H9 (cell line): ENCODE results near the gene ANKS1B. TPM values are rescaled to one million over a fixed set of nuclear protein-coding genes. Genes with fewer than 3 reads are reported as not detected.

Experiments used
- DNase-seq: peaks from one replicate; pipeline ENCODE4 v3.0.0-alpha.2; 2017
- H2AFZ ChIP-seq: one replicate; pipeline ENCODE4 v1.6.1; 2013; ENCODE audit warnings: mild to moderate bottlenecking, low read length, control low read depth, moderate library complexity
- H2AK5ac ChIP-seq: 2 replicates; pipeline ENCODE4 v1.6.1; 2013; ENCODE audit warnings: low read length, control low read depth, mixed read lengths; ENCODE audit not compliant: insufficient read length
- H2BK120ac ChIP-seq: one replicate; pipeline ENCODE4 v1.6.1; 2013; ENCODE audit warnings: low read depth, mild to moderate bottlenecking, low read length, control low read depth, inconsistent platforms; ENCODE audit not compliant: poor library complexity, severe bottlenecking
- H2BK12ac ChIP-seq: 2 replicates; pipeline ENCODE4 v1.6.1; 2013; ENCODE audit warnings: low read length, control low read depth, mixed read lengths, low read depth; ENCODE audit not compliant: insufficient read length
- H2BK15ac ChIP-seq: 2 replicates; pipeline ENCODE4 v1.6.1; 2013; ENCODE audit warnings: low read depth, low read length, control low read depth
- H2BK20ac ChIP-seq: one replicate; pipeline ENCODE4 v1.6.1; 2013; ENCODE audit warnings: low read depth, mild to moderate bottlenecking, low read length, control low read depth, inconsistent platforms; ENCODE audit not compliant: poor library complexity, severe bottlenecking
- H2BK5ac ChIP-seq: 2 replicates; pipeline ENCODE4 v1.6.1; 2013; ENCODE audit warnings: low read length, control low read depth, mixed read lengths; ENCODE audit not compliant: insufficient read length
- H3K14ac ChIP-seq: 2 replicates; pipeline ENCODE4 v1.6.1; 2013; ENCODE audit warnings: low read length, control low read depth; ENCODE audit not compliant: insufficient read depth
- H3K18ac ChIP-seq: 2 replicates; pipeline ENCODE4 v1.6.1; 2013; ENCODE audit warnings: low read depth, mild to moderate bottlenecking, mixed read lengths, low read length, control low read depth; ENCODE audit not compliant: insufficient read length
- H3K23ac ChIP-seq: 2 replicates; pipeline ENCODE4 v1.6.1; 2013; ENCODE audit warnings: low read length, control low read depth, mixed read lengths, low read depth; ENCODE audit not compliant: insufficient read length
- H3K23me2 ChIP-seq: 2 replicates; pipeline ENCODE4 v1.6.1; 2013; ENCODE audit warnings: low read depth, mild to moderate bottlenecking, mixed read lengths, low read length, control low read depth; ENCODE audit not compliant: insufficient read length, poor library complexity, severe bottlenecking
- H3K27ac ChIP-seq: 2 replicates; pipeline ENCODE4 v1.5.1; 2013; ENCODE audit warnings: low read length, control low read depth, mixed read lengths, low read depth; ENCODE audit not compliant: insufficient read length
- H3K27me3 ChIP-seq: 2 replicates; pipeline ENCODE4 v1.6.1; 2013; ENCODE audit warnings: low read length, control low read depth, inconsistent platforms; ENCODE audit not compliant: insufficient read depth
- H3K4ac ChIP-seq: 2 replicates; pipeline ENCODE4 v1.6.1; 2013; ENCODE audit warnings: low read depth, mild to moderate bottlenecking, control low read depth, inconsistent platforms, low read length, moderate library complexity
- H3K4me1 ChIP-seq: 2 replicates; pipeline ENCODE4 v1.6.1; 2013; ENCODE audit warnings: low read length, control low read depth, inconsistent platforms; ENCODE audit not compliant: insufficient read depth
- H3K4me2 ChIP-seq: 2 replicates; pipeline ENCODE4 v1.6.1; 2013; ENCODE audit warnings: low read length, control low read depth, mixed read lengths; ENCODE audit not compliant: insufficient read length, insufficient read depth
- H3K56ac ChIP-seq: 2 replicates; pipeline ENCODE4 v1.6.1; 2013; ENCODE audit warnings: low read depth, mild to moderate bottlenecking, mixed read lengths, low read length, control low read depth; ENCODE audit not compliant: insufficient read length
- H3K79me1 ChIP-seq: 2 replicates; pipeline ENCODE4 v1.6.1; 2013; ENCODE audit warnings: low read depth, mild to moderate bottlenecking, moderate library complexity, low read length, control low read depth, inconsistent platforms; ENCODE audit not compliant: insufficient read depth, poor library complexity, severe bottlenecking
- H3K79me2 ChIP-seq: 2 replicates; pipeline ENCODE4 v1.6.1; 2013; ENCODE audit warnings: low read length, control low read depth, inconsistent platforms; ENCODE audit not compliant: insufficient read depth
- H3K9ac ChIP-seq: 2 replicates; pipeline ENCODE4 v1.6.1; 2013; ENCODE audit warnings: low read length, control low read depth, mixed read lengths; ENCODE audit not compliant: insufficient read length; ENCODE audit errors: extremely low read depth
- H3K9me3 ChIP-seq: one replicate; pipeline ENCODE4 v1.6.1; 2013; ENCODE audit warnings: low read depth, low read length, inconsistent platforms; ENCODE audit not compliant: control insufficient read depth
- H3T11ph ChIP-seq: one replicate; pipeline ENCODE4 v1.6.1; 2013; ENCODE audit warnings: mild to moderate bottlenecking, low read length, control low read depth, inconsistent platforms
- H4K20me1 ChIP-seq: one replicate; pipeline ENCODE4 v1.6.1; 2013; ENCODE audit not compliant: control insufficient read depth, insufficient read length, insufficient read depth
- H4K5ac ChIP-seq: 2 replicates; pipeline ENCODE4 v1.6.1; 2013; ENCODE audit warnings: low read depth, mild to moderate bottlenecking, mixed read lengths, low read length, control low read depth; ENCODE audit not compliant: insufficient read length
- H4K8ac ChIP-seq: replicated peaks from 2 replicates; pipeline ENCODE4 v1.6.1; 2013; ENCODE audit warnings: low read length, control low read depth, mixed read lengths, low read depth; ENCODE audit not compliant: insufficient read length
- H4K91ac ChIP-seq: 2 replicates; pipeline ENCODE4 v1.6.1; 2013; ENCODE audit warnings: low read depth, mild to moderate bottlenecking, moderate library complexity, mixed read lengths, low read length, control low read depth; ENCODE audit not compliant: insufficient read length
- H3K27ac Mint-ChIP-seq, 3 experiments: 2 replicates in 2 of 3; 3 replicates in 1 of 3; pipeline ENCODE4 v1.8.0; 2020 to 2021; ENCODE audit warnings: mixed read lengths in 3 of 3, mild to moderate bottlenecking in 1 of 3, moderate library complexity in 1 of 3
- H3K27me3 Mint-ChIP-seq: 2 replicates; pipeline ENCODE4 v1.8.0; 2021; ENCODE audit warnings: low read depth, mild to moderate bottlenecking, moderate library complexity, mixed read lengths
- H3K36me3 Mint-ChIP-seq, 3 experiments: 2 replicates in 2 of 3; 3 replicates in 1 of 3; pipeline ENCODE4 v1.8.0; 2020 to 2021; ENCODE audit warnings: low read depth in 3 of 3, mixed read lengths in 3 of 3; ENCODE audit not compliant: insufficient read depth in 1 of 3
- H3K4me1 Mint-ChIP-seq, 2 experiments: 2 replicates each; pipeline ENCODE4 v1.8.0; 2020; ENCODE audit warnings: mixed read lengths in 2 of 2
- H3K4me3 Mint-ChIP-seq, 2 experiments: 2 replicates in 1 of 2; 3 replicates in 1 of 2; pipeline ENCODE4 v1.8.0; 2020 to 2021; ENCODE audit warnings: mild to moderate bottlenecking in 2 of 2, mixed read lengths in 2 of 2, moderate library complexity in 1 of 2
- H3K9me3 Mint-ChIP-seq, 2 experiments: 2 replicates in 1 of 2; 3 replicates in 1 of 2; pipeline ENCODE4 v1.8.0; 2020; ENCODE audit warnings: mild to moderate bottlenecking in 2 of 2, mixed read lengths in 2 of 2, moderate library complexity in 1 of 2
- WGBS: extraction: QIAGEN DNeasy Blood & Tissue Kit; methylation state at CpG from one replicate; pipeline ENCODE4 v1.1.7; 2013; ENCODE audit warnings: missing lambda C conversion rate, low lambda C conversion rate, mixed read lengths; ENCODE audit not compliant: insufficient read length; ENCODE audit errors: extremely low coverage; 5-methylcytosine and 5-hydroxymethylcytosine counted together
- total RNA-seq: library from RNA; stranded (reverse); gene quantifications from 2 replicates; pipeline ENCODE4 v1.2.1, GENCODE V29; 2021
- TF ChIP-seq, protein P1 (sequence below): fragments of 200-600 bp; sonication (generic); conservative IDR thresholded peaks from 3 replicates; pipeline ENCODE4 v1.8.0; 2021; ENCODE audit warnings: antibody characterized with exemption, mild to moderate bottlenecking

Gene ANKS1B
- total RNA-seq, 1 experiment from 2014 or later: 4.1 TPM

DNA sequence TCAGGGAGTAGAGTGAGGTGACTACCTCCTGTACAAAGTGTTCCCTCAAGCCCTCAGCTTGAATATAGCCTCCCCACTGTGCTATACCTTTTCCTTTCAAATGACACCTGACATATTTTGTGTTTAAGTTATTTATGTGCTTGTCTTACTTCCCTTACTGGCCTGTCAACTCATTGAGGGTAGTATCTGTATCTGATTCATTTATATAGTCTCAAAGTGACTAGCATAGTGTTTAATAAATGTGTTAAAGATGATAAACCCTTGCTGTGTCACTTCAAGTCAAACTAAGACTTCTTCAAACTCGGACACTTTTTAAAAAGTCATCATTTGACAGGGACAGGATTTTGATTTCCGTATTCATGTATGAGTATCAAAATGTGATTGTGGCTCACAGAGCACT lies 1287.5 kb downstream of the ANKS1B start:
- no peak for DNase-seq
- no peaks in the 10 kb centered on the region for H3K9me3 ChIP-seq
- no peak overlapping the region for H4K8ac ChIP-seq
- Mint-ChIP-seq H3K36me3 (peaks cover 0 to 19% (median 7%) of the 10 kb centered on the region in 3 experiments; a peak in 4 of 7 replicates), H3K27ac (no peak overlapping the region), H3K27me3 (no peaks in the 10 kb centered on the region), H3K4me3 (no peak overlapping the region), H3K4me1 (peaks cover 21 to 22% of the 10 kb centered on the region in 2 experiments), H3K9me3 (no peaks in the 10 kb centered on the region)
- H2BK5ac ChIP-seq: no peak overlapping the region
- H2BK20ac ChIP-seq: no peak overlapping the region
- no peak overlapping the region for H3K18ac ChIP-seq
- no peak overlapping the region for H3K27ac ChIP-seq
- WGBS: no CpG with 5 or more reads among the region's 2 CpGs
- peaks cover 8% of the 10 kb centered on the region; the same call in 1 of the 2 replicates for H3K4me1 ChIP-seq
- H3K14ac ChIP-seq: no peak overlapping the region
- H3K9ac ChIP-seq: no peak overlapping the region
- H3K27me3 ChIP-seq: no peaks in the 10 kb centered on the region
- H3K4me2 ChIP-seq: no peak overlapping the region
- no peak overlapping the region for H3T11ph ChIP-seq
- H2AFZ ChIP-seq: no peak overlapping the region
- no peak overlapping the region for H2BK120ac ChIP-seq
- H3K79me1 ChIP-seq: no peaks in the 10 kb centered on the region
- H3K4ac ChIP-seq: no peak overlapping the region
- TF ChIP-seq, protein P1, sequence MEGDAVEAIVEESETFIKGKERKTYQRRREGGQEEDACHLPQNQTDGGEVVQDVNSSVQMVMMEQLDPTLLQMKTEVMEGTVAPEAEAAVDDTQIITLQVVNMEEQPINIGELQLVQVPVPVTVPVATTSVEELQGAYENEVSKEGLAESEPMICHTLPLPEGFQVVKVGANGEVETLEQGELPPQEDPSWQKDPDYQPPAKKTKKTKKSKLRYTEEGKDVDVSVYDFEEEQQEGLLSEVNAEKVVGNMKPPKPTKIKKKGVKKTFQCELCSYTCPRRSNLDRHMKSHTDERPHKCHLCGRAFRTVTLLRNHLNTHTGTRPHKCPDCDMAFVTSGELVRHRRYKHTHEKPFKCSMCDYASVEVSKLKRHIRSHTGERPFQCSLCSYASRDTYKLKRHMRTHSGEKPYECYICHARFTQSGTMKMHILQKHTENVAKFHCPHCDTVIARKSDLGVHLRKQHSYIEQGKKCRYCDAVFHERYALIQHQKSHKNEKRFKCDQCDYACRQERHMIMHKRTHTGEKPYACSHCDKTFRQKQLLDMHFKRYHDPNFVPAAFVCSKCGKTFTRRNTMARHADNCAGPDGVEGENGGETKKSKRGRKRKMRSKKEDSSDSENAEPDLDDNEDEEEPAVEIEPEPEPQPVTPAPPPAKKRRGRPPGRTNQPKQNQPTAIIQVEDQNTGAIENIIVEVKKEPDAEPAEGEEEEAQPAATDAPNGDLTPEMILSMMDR: no peak
- no peaks in the 10 kb centered on the region for H3K79me2 ChIP-seq
- no peak overlapping the region for H3K23ac ChIP-seq
- no peak overlapping the region for H2BK15ac ChIP-seq
- no peak overlapping the region for H3K56ac ChIP-seq
- no peak overlapping the region for H2BK12ac ChIP-seq
- no peak overlapping the region for H2AK5ac ChIP-seq
- H4K20me1 ChIP-seq: no peaks in the 10 kb centered on the region
- no peak overlapping the region for H4K5ac ChIP-seq
- H4K91ac ChIP-seq: no peak overlapping the region
- no peaks in the 10 kb centered on the region for H3K23me2 ChIP-seq
